Activated CD4-positive, alpha-beta T cell treated with anti-CD3 and anti-CD28 coated beads for 36 hours (primary cell): ENCODE measurements around the gene ARL3. TPM values are rescaled to one million over a fixed set of nuclear protein-coding genes. Genes with fewer than 3 reads are reported as not detected.
"Not testable (repeated sequence)": the region's sequence is repeated elsewhere in the genome, so short reads cannot be mapped to it uniquely, and the experiment has no call there.

Source experiments
- ATAC-seq: fragments of 200-7000 bp; cut with Tn5 transposase; one replicate; pipeline ENCODE4 v1.10.0; 2021; ENCODE audit warnings: mild to moderate bottlenecking, moderate library complexity
- CTCF ChIA-PET: fragments of 350-600 bp; sonication (Branson Sonifier 250); formaldehyde crosslinking; loops from one replicate; lab custom pipeline; 2021; ENCODE audit warnings: antibody characterized with exemption; lab: Charles Lee
- POLR2A ChIA-PET: fragments of 350-600 bp; sonication (Branson Sonifier 250); formaldehyde crosslinking; loops from one replicate; lab custom pipeline; 2021; ENCODE audit warnings: antibody characterized with exemption, inconsistent platforms; lab: Charles Lee
- DNase-seq: peaks from one replicate; pipeline ENCODE4 v3.0.0-alpha.2; 2020
- H3K27ac Mint-ChIP-seq: one replicate; pipeline ENCODE4 v1.8.0; 2021; ENCODE audit warnings: mixed read lengths
- H3K27me3 Mint-ChIP-seq: one replicate; pipeline ENCODE4 v1.8.0; 2021; ENCODE audit warnings: mixed read lengths
- H3K36me3 Mint-ChIP-seq: one replicate; pipeline ENCODE4 v1.8.0; 2021; ENCODE audit warnings: low read depth, mixed read lengths
- H3K4me1 Mint-ChIP-seq: one replicate; pipeline ENCODE4 v1.8.0; 2021; ENCODE audit warnings: mixed read lengths
- H3K4me3 Mint-ChIP-seq: one replicate; pipeline ENCODE4 v1.8.0; 2021; ENCODE audit warnings: mild to moderate bottlenecking, moderate library complexity, mixed read lengths
- H3K9me3 Mint-ChIP-seq: one replicate; pipeline ENCODE4 v1.8.0; 2021; ENCODE audit warnings: low read depth, mixed read lengths
- intact Hi-C, 2 experiments: fragments of 100-400 bp; cut with DNase I in 1 of 2; cut with micrococcal nuclease in 1 of 2; formaldehyde crosslinking; loops; one replicate each; pipeline versions ENCODE4 v1.14.2 to v1.15.1; 2022 to 2024; cut with DNase I, micrococcal nuclease
- total RNA-seq, 2 experiments: library from RNA; stranded (reverse); gene quantifications; one replicate each; pipeline ENCODE4 v1.2.3, GENCODE V29; 2021

Gene ARL3
- total RNA-seq, 2 experiments from 2014 or later = 6.4 to 6.9 TPM

DNA sequence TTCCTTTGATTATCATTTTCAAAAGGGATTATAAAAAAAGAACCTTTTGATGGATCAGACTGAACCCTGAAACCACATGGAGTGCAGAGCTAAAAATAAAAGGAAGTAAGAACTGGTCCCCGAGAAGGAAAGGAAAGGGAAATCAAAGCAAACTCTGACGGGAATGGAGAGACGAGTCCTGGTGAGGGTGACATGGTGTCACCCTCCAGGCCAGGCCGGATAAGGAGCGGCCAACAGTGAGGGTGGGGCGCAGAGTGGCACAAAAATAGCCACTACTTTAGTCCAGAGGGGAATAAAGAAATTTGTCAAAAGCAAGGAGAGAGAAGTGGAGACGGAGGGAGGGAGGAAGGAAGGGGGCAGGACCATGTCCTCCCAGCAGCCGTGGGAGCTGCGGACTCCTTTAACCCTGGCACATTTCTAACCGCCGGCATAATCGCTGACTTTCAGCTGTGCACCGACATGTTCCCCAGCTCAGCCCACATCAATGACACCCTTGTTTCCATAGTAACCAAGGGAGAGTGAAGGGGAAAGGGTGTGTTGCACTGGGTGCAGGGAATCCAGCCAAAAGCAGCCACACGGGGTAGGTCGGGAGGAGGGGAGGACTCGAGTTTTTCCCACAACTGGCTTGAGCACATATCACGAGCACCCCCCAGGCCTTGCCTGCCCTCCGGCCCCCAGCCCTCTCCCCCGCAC, 40.2 kb downstream of the ARL3 start:
- peak; percentile 81 for DNase-seq
- intact Hi-C loops = loop anchor here (1.0 to 2.0 kb wide), 3 partner anchors 28 to 69 kb away; partner anchors contain the start of genes ARL3 (in 1 of the 2), SFXN2 (in 1 of the 2) and WBP1L (in 1 of the 2)

DNA sequence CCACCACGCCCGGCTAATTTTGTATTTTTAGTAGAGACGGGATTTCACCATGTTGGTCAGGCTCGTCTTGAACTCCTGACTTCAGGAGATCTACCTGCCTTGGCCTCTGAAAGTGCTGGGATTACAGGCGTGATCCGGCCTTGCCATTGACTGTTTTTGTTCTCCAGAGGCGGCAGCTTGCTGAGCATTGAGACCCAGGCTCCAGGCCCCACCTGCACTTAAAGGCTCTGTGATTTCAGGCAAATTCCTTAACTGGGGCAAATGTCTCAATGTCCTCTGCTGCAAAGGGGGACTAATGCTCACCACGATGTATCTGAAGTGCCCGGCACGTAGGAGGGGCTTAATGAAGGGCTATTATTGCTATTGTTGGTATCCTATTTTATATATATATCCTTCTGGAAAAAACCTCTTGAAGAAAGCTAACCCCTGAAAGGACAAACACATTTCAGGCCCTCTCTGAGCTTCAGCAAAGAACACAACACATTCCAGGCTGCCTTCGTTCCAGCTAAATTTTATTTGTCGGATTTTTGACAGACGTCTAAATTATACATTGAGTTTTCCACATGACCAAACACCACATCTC, 40.9 kb downstream of the ARL3 start:
- no peaks in the 10 kb centered on the region for H3K27me3 Mint-ChIP-seq
- ATAC-seq (no peak), DNase-seq (no peak)
- intact Hi-C loops = no loop called here
- H3K9me3 Mint-ChIP-seq = no peaks in the 10 kb centered on the region
- H3K27ac Mint-ChIP-seq = peak overlapping the region; percentile 55
- no peaks in the 10 kb centered on the region for H3K36me3 Mint-ChIP-seq
- peaks cover 45% of the 10 kb centered on the region for H3K4me1 Mint-ChIP-seq
- H3K4me3 Mint-ChIP-seq = peak overlapping the region; percentile 63
- ChIA-PET POLR2A (interaction anchor here (0.9 kb wide), 1 partner anchor 34 kb away, joined by 5 read pairs; no protein-coding TSS in a partner anchor), CTCF (interaction anchor here (0.5 to 3.9 kb wide), 11 partner anchors 11 to 441 kb away, joined by 3 to 22 read pairs (median 3); partner anchors contain the start of genes ARL3 and TRIM8)

More for the DNA sequence above, 40.2 kb downstream of the ARL3 start:
- Mint-ChIP-seq H3K27me3 (no peaks in the 10 kb centered on the region), H3K4me3 (peak overlapping the region; percentile 63), H3K36me3 (no peaks in the 10 kb centered on the region), H3K9me3 (no peaks in the 10 kb centered on the region), H3K4me1 (peaks cover 43% of the 10 kb centered on the region), H3K27ac (peak overlapping the region; percentile 55)
- ATAC-seq = peak; percentile 93
- ChIA-PET POLR2A (interaction anchor here (0.9 to 1.2 kb wide), 2 partner anchors 28 to 34 kb away, joined by 5 read pairs; no protein-coding TSS in a partner anchor), CTCF (interaction anchor here (0.5 to 3.9 kb wide), 12 partner anchors 10 to 442 kb away, joined by 3 to 22 read pairs (median 3); partner anchors contain the start of genes ARL3 and TRIM8)

DNA sequence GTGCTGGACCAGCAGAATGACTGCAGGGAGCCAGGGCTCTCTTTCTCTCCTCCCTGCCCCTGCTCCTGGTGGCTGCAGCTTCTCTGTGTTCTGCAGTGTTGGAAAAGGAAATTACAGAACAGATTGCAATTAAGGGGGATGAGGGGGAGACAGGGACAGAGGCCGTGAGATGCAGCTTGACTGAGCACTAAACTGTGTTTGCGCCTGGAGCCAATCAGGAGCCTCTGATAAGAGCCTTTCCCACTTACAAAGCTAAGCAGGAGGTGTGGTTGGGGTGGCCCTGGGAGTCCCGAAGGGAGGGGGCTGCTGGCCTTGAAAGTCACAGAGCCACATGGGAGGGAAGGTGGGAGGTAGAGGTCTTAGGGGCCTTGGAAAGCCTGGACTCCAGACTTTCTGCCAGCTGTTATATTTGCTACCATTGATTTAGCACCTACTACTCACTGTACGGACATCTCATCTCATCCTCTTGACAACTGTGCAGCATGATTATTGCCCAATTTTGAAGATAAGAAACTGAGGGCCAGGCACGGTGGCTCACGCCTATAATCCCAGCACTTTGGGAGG, 43.2 kb downstream of the ARL3 start:
- no peak for ATAC-seq
- Mint-ChIP-seq H3K4me1 (peaks cover 44% of the 10 kb centered on the region), H3K4me3 (no peak overlapping the region), H3K9me3 (no peaks in the 10 kb centered on the region), H3K27me3 (no peaks in the 10 kb centered on the region), H3K36me3 (no peaks in the 10 kb centered on the region), H3K27ac (no peak overlapping the region)
- ChIA-PET POLR2A (no interaction called here), CTCF (interaction anchor here (1.2 to 1.6 kb wide), 3 partner anchors 8 to 69 kb away, joined by 3 to 4 read pairs (median 3); no protein-coding TSS in a partner anchor)
- no peak for DNase-seq
- intact Hi-C loops = no loop called here

- intact Hi-C loops = no loop called here
- no peaks in the 10 kb centered on the region for H3K9me3 Mint-ChIP-seq
- POLR2A ChIA-PET = interaction anchor here (0.7 kb wide), 1 partner anchor 19 kb away, joined by 3 read pairs; no protein-coding TSS in a partner anchor
- no peak overlapping the region for H3K27ac Mint-ChIP-seq
- DNase-seq (no peak), ATAC-seq (no peak)
- no peaks in the 10 kb centered on the region for H3K27me3 Mint-ChIP-seq
- H3K4me1 Mint-ChIP-seq = peaks cover 36% of the 10 kb centered on the region
- H3K36me3 Mint-ChIP-seq = no peaks in the 10 kb centered on the region
- CTCF ChIA-PET = interaction anchor here (0.6 to 1.6 kb wide), 7 partner anchors 9 to 208 kb away, joined by 3 to 5 read pairs (median 3); no protein-coding TSS in a partner anchor
- no peak overlapping the region for H3K4me3 Mint-ChIP-seq
These were observed 44.0 kb downstream of the ARL3 start for GRCh38 chr10:102670065-102670670.

GRCh38 chr10:102669206-102670064, 44.8 kb downstream of the ARL3 start:
- H3K27me3 Mint-ChIP-seq = no peaks in the 10 kb centered on the region
- CTCF ChIA-PET = interaction anchor here (0.6 to 1.6 kb wide), 7 partner anchors 10 to 209 kb away, joined by 3 to 5 read pairs (median 3); no protein-coding TSS in a partner anchor
- no peak for DNase-seq

GRCh38 chr10:102668326-102669107, 45.7 kb downstream of the ARL3 start:
- Mint-ChIP-seq H3K9me3 (no peaks in the 10 kb centered on the region), H3K4me3 (no peak overlapping the region), H3K4me1 (peaks cover 19% of the 10 kb centered on the region), H3K36me3 (no peaks in the 10 kb centered on the region), H3K27me3 (no peaks in the 10 kb centered on the region), H3K27ac (no peak overlapping the region)
- CTCF ChIA-PET = interaction anchor here (0.8 kb wide), 1 partner anchor 572 kb away, joined by 3 read pairs; no protein-coding TSS in a partner anchor
- ATAC-seq (no peak), DNase-seq (no peak)
- POLR2A ChIA-PET = no interaction called here
- intact Hi-C loops = no loop called here

More at GRCh38 chr10:102669206-102670064, 44.8 kb downstream of the ARL3 start:
- POLR2A ChIA-PET = interaction anchor here (0.7 kb wide), 1 partner anchor 18 kb away, joined by 3 read pairs; no protein-coding TSS in a partner anchor
- no peak for ATAC-seq
- Mint-ChIP-seq H3K4me3 (no peak overlapping the region), H3K27ac (no peak overlapping the region), H3K4me1 (peaks cover 28% of the 10 kb centered on the region), H3K36me3 (no peaks in the 10 kb centered on the region), H3K9me3 (no peaks in the 10 kb centered on the region)
- intact Hi-C loops = no loop called here

GRCh38 chr10:102667411-102667810, 46.8 kb downstream of the ARL3 start:
- DNase-seq, ATAC-seq, intact Hi-C loops, H3K27ac Mint-ChIP-seq, H3K4me3 Mint-ChIP-seq, H3K27me3 Mint-ChIP-seq, H3K36me3 Mint-ChIP-seq, H3K9me3 Mint-ChIP-seq: not testable (repeated sequence)
- POLR2A ChIA-PET = interaction anchor here (0.6 kb wide), 1 partner anchor 9 kb away, joined by 5 read pairs; no protein-coding TSS in a partner anchor
- H3K4me1 Mint-ChIP-seq = peaks cover 13% of the 10 kb centered on the region
- CTCF ChIA-PET = interaction anchor here (0.9 kb wide), 1 partner anchor 46 kb away, joined by 3 read pairs; no protein-coding TSS in a partner anchor

DNA sequence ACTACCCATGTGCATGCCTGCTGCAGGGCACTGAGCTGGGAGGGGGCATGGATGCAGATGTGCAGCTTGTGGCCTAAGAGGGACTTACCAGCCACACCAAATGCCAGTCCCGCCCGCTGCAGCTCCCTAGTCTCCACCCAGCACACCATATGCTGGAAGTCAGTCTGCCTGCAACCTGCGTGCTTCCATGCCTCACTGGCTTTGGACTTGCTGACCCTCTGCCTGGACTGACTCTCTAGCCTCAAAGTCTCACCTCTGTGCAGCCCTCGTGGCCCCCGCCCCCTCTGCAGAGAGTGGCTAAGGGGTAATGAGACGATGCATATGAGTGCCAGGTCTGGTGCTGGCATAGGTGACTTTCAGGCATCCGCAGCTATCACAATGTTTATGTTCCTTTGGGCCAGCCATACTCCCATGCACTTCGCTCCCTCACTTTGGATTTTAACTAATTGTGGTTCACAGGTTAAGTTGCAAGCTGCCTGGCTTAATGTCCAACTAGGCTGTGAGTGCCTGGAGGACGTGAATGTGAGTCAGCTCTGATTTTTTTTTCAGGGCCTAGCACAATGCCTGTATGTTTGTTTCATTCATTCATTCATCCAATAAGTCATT, 48.2 kb downstream of the ARL3 start:
- POLR2A ChIA-PET = interaction anchor here (0.6 kb wide), 1 partner anchor 46 kb away, joined by 8 read pairs; no protein-coding TSS in a partner anchor
- no peak for DNase-seq
- H3K27me3 Mint-ChIP-seq = no peaks in the 10 kb centered on the region

GRCh38 chr10:102661658-102662028, 52.6 kb downstream of the ARL3 start:
- intact Hi-C loops = loop anchor here (1.0 kb wide), 1 partner anchor 15 kb away; no protein-coding TSS in a partner anchor
- Mint-ChIP-seq H3K27ac (peak overlapping the region; percentile 80), H3K4me1 (peaks cover 45% of the 10 kb centered on the region), H3K36me3 (peaks cover 13% of the 10 kb centered on the region), H3K27me3 (no peaks in the 10 kb centered on the region), H3K4me3 (peak overlapping the region; percentile 48), H3K9me3 (no peaks in the 10 kb centered on the region)
- ChIA-PET POLR2A (interaction anchor here (1.4 kb wide), 1 partner anchor 52 kb away, joined by 6 read pairs; the partner anchor contains the start of genes ARL3 and SFXN2), CTCF (interaction anchor here (0.6 to 1.6 kb wide), 4 partner anchors 12 to 50 kb away, joined by 3 to 12 read pairs (median 3); no protein-coding TSS in a partner anchor)
- peak; percentile 53 for ATAC-seq
- no peak for DNase-seq

More for the DNA sequence above, 48.2 kb downstream of the ARL3 start:
- no peak for ATAC-seq
- Mint-ChIP-seq H3K27ac (no peak overlapping the region), H3K36me3 (no peaks in the 10 kb centered on the region), H3K9me3 (no peaks in the 10 kb centered on the region), H3K4me1 (peaks cover 26% of the 10 kb centered on the region), H3K4me3 (no peak overlapping the region)
- CTCF ChIA-PET = interaction anchor here (1.1 to 1.5 kb wide), 3 partner anchors 18 to 31 kb away, joined by 4 to 5 read pairs (median 4); no protein-coding TSS in a partner anchor
- intact Hi-C loops = no loop called here
